Left lung (tissue), 10 donors: Measurements from ENCODE around the gene CDH11. TPM values are rescaled to one million over a fixed set of nuclear protein-coding genes. Genes with fewer than 3 reads are reported as not detected.

Source experiments
- ATAC-seq: fragments of 200-7000 bp; cut with Tn5 transposase; one replicate; pipeline ENCODE4 v1.9.1; 2020; ENCODE audit warnings: moderate library complexity
- DNase-seq, 4 donors: peaks; one replicate each; pipeline ENCODE4 v3.0.0-alpha.2; 2013 to 2020
- H3K27ac ChIP-seq, 2 donors: fragments of 200-600 bp; sonication (generic) in 1 of 2; one replicate each; pipeline versions ENCODE4 v1.5.0 to v1.8.0; 2020 to 2021
- H3K27me3 ChIP-seq, 2 donors: fragments of 200-600 bp; sonication (generic) in 1 of 2; one replicate each; pipeline versions ENCODE4 v1.5.0 to v1.8.0; 2020 to 2021
- H3K36me3 ChIP-seq, 2 donors: fragments of 200-600 bp; sonication (generic) in 1 of 2; one replicate each; pipeline versions ENCODE4 v1.5.0 to v1.8.0; 2020 to 2021
- H3K4me1 ChIP-seq, 2 donors: fragments of 200-600 bp; one replicate each; pipeline ENCODE4 v1.8.0; 2021
- H3K4me3 ChIP-seq, 2 donors: fragments of 200-600 bp; sonication (generic) in 1 of 2; one replicate each; pipeline versions ENCODE4 v1.5.0 to v1.8.0; 2020 to 2021; ENCODE audit warnings: mild to moderate bottlenecking in 1 of 2
- H3K9me3 ChIP-seq, 2 donors: fragments of 200-600 bp; sonication (generic) in 1 of 2; one replicate each; pipeline versions ENCODE4 v1.5.0 to v1.8.0; 2020 to 2021
- CTCF ChIP-seq, 2 donors: fragments of 200-600 bp; sonication (generic) in 1 of 2; IDR thresholded peaks; one replicate each; pipeline versions ENCODE4 v1.5.0 to v1.8.0; 2021; ENCODE audit warnings: antibody characterized with exemption in 2 of 2
- intact Hi-C, 2 donors: fragments of 100-400 bp; cut with DNase I; formaldehyde crosslinking; loops; one replicate each; pipeline versions ENCODE4 v1.11.2 to v1.14.2; 2022
- polyA plus RNA-seq, 6 donors: library from polyadenylated mRNA; unstranded; fragments of 120-200 nt; gene quantifications; one replicate each; pipeline ENCODE4 v1.2.1, GENCODE V29; 2013; ENCODE audit not compliant: insufficient read length in 6 of 6
- total RNA-seq, 2 donors: library from RNA; stranded (reverse); fragmentation: NEBNext Ultra II Directional; extraction: Animal tissue kit (Norgen Biotek cat#: 25700); gene quantifications; one replicate each; pipeline ENCODE4 v1.2.1, GENCODE V29; 2021
- donor health status: DM: no; HTN: yes; CAD: no.
- donor health status: DM: no; HTN: no; CAD: no.

Gene CDH11
- total and polyA plus RNA-seq, 8 donors, result 161 to 350 (median 311) TPM

DNA sequence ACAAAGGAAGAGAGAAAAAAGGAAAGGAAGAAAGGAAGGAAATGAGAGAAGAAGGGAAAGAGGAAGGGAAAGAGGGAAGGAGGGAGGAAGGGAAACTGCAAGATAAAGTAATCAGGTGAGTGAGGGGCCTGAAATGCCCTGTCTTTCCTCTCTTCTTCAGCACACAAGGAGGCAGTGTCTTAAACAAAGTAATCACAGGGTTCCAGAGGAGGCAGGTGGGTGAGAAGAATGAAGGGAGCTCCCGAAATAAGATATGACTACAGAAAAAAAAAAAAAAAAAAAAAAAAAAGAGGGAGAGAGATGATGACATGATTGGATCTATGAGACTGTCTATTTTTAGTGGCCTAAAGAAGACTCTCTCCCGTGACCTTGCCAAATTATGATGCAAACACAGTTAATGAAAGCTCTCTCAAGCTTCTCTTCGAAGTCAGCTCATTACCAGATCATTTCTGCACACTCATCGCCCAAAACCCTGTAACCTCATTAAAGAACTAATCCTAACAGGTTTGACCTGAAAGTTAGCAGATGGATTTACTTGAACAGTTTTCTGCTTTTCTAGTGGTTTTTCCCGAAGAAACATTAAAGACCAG lies 53.6 kb downstream of the CDH11 start:
- ATAC-seq, result no peak
- peak overlapping the region in 1 of 2 donors; percentile 51 for H3K27ac ChIP-seq

DNA sequence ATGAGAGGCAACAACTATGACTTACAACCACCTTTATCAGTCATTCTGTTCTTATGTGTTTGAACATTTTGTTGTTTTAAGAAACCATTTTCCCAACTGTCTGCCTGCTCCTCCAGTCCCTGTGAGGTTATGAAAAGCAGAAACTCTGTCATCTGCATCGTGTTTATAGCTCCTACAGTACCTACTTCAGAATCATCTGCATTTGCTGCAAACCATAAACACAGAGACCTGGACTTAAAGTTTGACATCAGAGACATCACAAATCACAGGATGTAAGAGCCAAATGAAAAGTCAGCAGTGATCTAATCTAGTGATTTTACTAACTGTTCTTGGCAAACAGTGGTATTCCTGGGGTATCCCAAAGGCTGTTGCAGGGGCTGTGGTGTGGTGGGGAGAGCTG lies 55.2 kb downstream of the CDH11 start:
- Histone ChIP-seq H3K9me3 (no peaks in the 10 kb centered on the region), H3K27me3 (no peaks in the 10 kb centered on the region), H3K27ac (no peak overlapping the region), H3K4me3 (no peak overlapping the region), H3K4me1 (no peaks in the 10 kb centered on the region), H3K36me3 (no peaks in the 10 kb centered on the region)
- intact Hi-C loops, result no loop called here
- no peak for TF ChIP-seq CTCF (IDR thresholded peaks at IDR 0.05)
- DNase-seq (no peak), ATAC-seq (no peak)

More for the DNA sequence above, 53.6 kb downstream of the CDH11 start:
- no peak for TF ChIP-seq CTCF (IDR thresholded peaks at IDR 0.05)
- H3K4me3 ChIP-seq, result no peak overlapping the region
- H3K4me1 ChIP-seq, result no peaks in the 10 kb centered on the region
- peak in 2 of 4 donors; percentile 31 to 39 for DNase-seq
- intact Hi-C loops, result no loop called here
- no peaks in the 10 kb centered on the region for H3K36me3 ChIP-seq
- H3K27me3 ChIP-seq, result no peaks in the 10 kb centered on the region
- no peaks in the 10 kb centered on the region for H3K9me3 ChIP-seq

GRCh38 chr16:65065031-65065430 lies 56.8 kb downstream of the CDH11 start:
- no peak for ATAC-seq
- H3K27me3 ChIP-seq, result no peaks in the 10 kb centered on the region
- no peaks in the 10 kb centered on the region for H3K4me1 ChIP-seq
- no peaks in the 10 kb centered on the region for H3K9me3 ChIP-seq
- DNase-seq, result no peak
- no peak overlapping the region for H3K27ac ChIP-seq
- no peaks in the 10 kb centered on the region for H3K36me3 ChIP-seq
- intact Hi-C loops, result no loop called here
- no peak overlapping the region for H3K4me3 ChIP-seq
- TF ChIP-seq CTCF (IDR thresholded peaks at IDR 0.05), result no peak

GRCh38 chr16:65064131-65064530 lies 57.7 kb downstream of the CDH11 start:
- H3K9me3 ChIP-seq, result no peaks in the 10 kb centered on the region
- ATAC-seq (no peak), DNase-seq (no peak)
- intact Hi-C loops, result no loop called here
- no peak overlapping the region for H3K27ac ChIP-seq
- H3K4me1 ChIP-seq, result no peaks in the 10 kb centered on the region
- no peak for TF ChIP-seq CTCF (IDR thresholded peaks at IDR 0.05)
- no peaks in the 10 kb centered on the region for H3K36me3 ChIP-seq
- no peaks in the 10 kb centered on the region for H3K27me3 ChIP-seq
- no peak overlapping the region for H3K4me3 ChIP-seq

DNA sequence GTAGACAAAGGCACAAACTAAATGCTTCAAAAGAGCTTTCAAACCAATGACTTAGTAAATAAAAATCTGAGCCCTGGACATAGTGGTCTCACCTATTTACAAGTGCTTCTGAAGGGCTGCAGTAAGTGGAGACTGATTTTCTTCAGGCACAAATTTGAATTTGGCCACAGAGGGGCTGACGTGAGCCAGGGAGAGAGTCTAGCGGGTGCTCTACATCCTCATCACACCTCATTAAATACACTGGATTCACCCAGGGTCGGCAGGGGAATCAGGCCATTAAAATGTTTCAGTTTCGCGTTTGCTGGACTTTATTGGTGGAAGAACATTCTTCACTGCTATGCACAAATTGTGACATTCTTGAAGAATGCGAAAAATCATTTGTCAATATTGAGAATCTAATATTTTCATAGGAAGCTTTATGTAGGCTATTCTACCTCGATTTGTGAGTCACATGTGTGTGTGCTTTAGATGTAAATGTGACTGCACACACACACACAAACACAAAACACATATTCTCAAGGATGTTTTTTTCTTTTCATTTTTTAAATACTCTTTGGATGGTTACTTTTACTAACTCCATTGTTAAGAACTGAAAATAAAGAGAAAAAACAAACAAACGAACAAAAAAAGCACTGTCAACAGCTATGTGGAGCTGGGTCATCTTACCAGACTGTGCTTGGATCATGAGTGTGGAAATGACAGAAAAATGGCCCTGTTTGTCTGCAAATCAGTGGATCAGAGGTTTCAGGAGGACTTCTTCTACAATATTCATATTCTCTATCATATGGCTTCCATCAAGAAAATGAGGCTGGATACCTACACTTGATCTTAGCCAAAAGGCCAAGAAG lies 58.9 kb downstream of the CDH11 start:
- intact Hi-C loops, result no loop called here
- TF ChIP-seq CTCF (IDR thresholded peaks at IDR 0.05), result no peak
- Histone ChIP-seq H3K4me3 (no peak overlapping the region), H3K27me3 (no peaks in the 10 kb centered on the region), H3K4me1 (no peaks in the 10 kb centered on the region), H3K36me3 (no peaks in the 10 kb centered on the region), H3K9me3 (no peaks in the 10 kb centered on the region), H3K27ac (peak overlapping the region in 1 of 2 donors; percentile 13)
- ATAC-seq (peak; percentile 55), DNase-seq (peak in 2 of 4 donors; percentile 77 to 81)
